Vagina (tissue), 2 donors: Measurements from ENCODE around the gene TBCEL. TPM values are rescaled to one million over a fixed set of nuclear protein-coding genes. Genes with fewer than 3 reads are reported as not detected.
A peak's percentile ranks its signal among the peaks of the same experiment; 100 is the strongest.

Source experiments
- DNase-seq, 2 donors: peaks; one replicate each; pipeline ENCODE4 v3.0.0-alpha.2; 2017; ENCODE audit errors: extremely low spot score in 2 of 2
- H3K27ac ChIP-seq: fragments of 200-600 bp; sonication (generic); one replicate; pipeline ENCODE4 v1.5.1; 2019
- H3K27me3 ChIP-seq: fragments of 200-600 bp; sonication (generic); one replicate; pipeline ENCODE4 v1.5.1; 2019
- H3K36me3 ChIP-seq, 2 donors: fragments of 200-600 bp; sonication (generic); one replicate each; pipeline ENCODE4 v1.5.1; 2017 to 2019
- H3K4me1 ChIP-seq: fragments of 200-600 bp; sonication (generic); one replicate; pipeline ENCODE4 v1.5.1; 2019
- H3K4me3 ChIP-seq, 2 donors: fragments of 200-600 bp; sonication (generic); 1 replicate in 1 of 2; 2 replicates in 1 of 2; pipeline ENCODE4 v1.5.1; 2016 to 2019
- H3K9me3 ChIP-seq: fragments of 200-600 bp; sonication (generic); one replicate; pipeline ENCODE4 v1.5.1; 2019
- POLR2A ChIP-seq, 2 donors: fragments of 450-650 bp; IDR thresholded peaks; one replicate each; pipeline ENCODE4 v1.6.1; 2017; ENCODE audit warnings: antibody characterized with exemption in 2 of 2, mild to moderate bottlenecking in 2 of 2, moderate library complexity in 2 of 2
- POLR2AphosphoS5 ChIP-seq, 2 donors: sonication (generic); formaldehyde crosslinking; IDR thresholded peaks; one replicate each; pipeline ENCODE4 v1.9.0; 2017; ENCODE audit warnings: antibody characterized with exemption in 2 of 2, mild to moderate bottlenecking in 2 of 2, low read depth in 1 of 2; ENCODE audit not compliant: insufficient read depth in 1 of 2
- intact Hi-C: fragments of 100-400 bp; cut with DNase I; formaldehyde crosslinking; loops from one replicate; pipeline ENCODE4 v1.15.1; 2023
- total RNA-seq: library from RNA; depleted of rRNA; stranded (reverse); fragments of >200 nt; gene quantifications from one replicate; pipeline ENCODE4 v1.2.3, GENCODE V29; 2016
- TF ChIP-seq, protein P1 (sequence below), 3 experiments: fragments of 450-650 bp in 2 of 3; fragments of 200-600 bp in 1 of 3; sonication (generic) in 1 of 3; IDR thresholded peaks; one replicate each; pipeline ENCODE4 v1.5.1; 2017 to 2019; ENCODE audit warnings: antibody characterized with exemption in 3 of 3, mild to moderate bottlenecking in 2 of 3, moderate library complexity in 2 of 3

TBCEL gene
- total RNA-seq, 1 donor from 2014 or later, result 19.2 TPM

DNA sequence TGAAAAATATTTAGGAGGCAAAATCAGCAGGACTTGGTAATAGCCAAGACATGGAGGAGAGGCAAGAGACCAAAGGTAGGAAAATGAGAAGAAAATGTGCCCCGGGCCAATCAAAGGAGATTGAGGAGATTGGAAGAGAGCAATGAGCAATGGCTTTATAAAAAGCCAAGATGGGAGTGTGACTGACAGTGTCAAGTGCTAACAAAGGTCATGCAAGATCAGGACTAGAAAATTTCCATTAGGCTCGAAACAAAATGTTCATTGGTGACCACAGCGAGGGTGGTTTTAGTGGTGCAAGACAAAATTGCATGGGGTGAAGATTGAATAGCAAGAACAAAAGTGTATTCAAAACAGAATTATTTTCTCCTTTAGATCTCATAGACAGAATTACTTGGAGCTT is 45.2 kb upstream of the TBCEL start:
- no peak overlapping the region for H3K4me3 ChIP-seq
- TF ChIP-seq, protein P1, sequence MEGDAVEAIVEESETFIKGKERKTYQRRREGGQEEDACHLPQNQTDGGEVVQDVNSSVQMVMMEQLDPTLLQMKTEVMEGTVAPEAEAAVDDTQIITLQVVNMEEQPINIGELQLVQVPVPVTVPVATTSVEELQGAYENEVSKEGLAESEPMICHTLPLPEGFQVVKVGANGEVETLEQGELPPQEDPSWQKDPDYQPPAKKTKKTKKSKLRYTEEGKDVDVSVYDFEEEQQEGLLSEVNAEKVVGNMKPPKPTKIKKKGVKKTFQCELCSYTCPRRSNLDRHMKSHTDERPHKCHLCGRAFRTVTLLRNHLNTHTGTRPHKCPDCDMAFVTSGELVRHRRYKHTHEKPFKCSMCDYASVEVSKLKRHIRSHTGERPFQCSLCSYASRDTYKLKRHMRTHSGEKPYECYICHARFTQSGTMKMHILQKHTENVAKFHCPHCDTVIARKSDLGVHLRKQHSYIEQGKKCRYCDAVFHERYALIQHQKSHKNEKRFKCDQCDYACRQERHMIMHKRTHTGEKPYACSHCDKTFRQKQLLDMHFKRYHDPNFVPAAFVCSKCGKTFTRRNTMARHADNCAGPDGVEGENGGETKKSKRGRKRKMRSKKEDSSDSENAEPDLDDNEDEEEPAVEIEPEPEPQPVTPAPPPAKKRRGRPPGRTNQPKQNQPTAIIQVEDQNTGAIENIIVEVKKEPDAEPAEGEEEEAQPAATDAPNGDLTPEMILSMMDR (IDR thresholded peaks at IDR 0.05), result no peak
- TF ChIP-seq POLR2AphosphoS5 (IDR thresholded peaks at IDR 0.05; ENCODE audit: insufficient read depth in 1 of 2, low read depth in 1 of 2) (no peak), POLR2A (IDR thresholded peaks at IDR 0.05) (no peak)
- intact Hi-C loops, result no loop called here
- no peaks in the 10 kb centered on the region for H3K9me3 ChIP-seq
- no peaks in the 10 kb centered on the region for H3K4me1 ChIP-seq
- H3K36me3 ChIP-seq, result no peaks in the 10 kb centered on the region
- H3K27ac ChIP-seq, result no peak overlapping the region
- no peak for DNase-seq
- H3K27me3 ChIP-seq, result no peaks in the 10 kb centered on the region

DNA sequence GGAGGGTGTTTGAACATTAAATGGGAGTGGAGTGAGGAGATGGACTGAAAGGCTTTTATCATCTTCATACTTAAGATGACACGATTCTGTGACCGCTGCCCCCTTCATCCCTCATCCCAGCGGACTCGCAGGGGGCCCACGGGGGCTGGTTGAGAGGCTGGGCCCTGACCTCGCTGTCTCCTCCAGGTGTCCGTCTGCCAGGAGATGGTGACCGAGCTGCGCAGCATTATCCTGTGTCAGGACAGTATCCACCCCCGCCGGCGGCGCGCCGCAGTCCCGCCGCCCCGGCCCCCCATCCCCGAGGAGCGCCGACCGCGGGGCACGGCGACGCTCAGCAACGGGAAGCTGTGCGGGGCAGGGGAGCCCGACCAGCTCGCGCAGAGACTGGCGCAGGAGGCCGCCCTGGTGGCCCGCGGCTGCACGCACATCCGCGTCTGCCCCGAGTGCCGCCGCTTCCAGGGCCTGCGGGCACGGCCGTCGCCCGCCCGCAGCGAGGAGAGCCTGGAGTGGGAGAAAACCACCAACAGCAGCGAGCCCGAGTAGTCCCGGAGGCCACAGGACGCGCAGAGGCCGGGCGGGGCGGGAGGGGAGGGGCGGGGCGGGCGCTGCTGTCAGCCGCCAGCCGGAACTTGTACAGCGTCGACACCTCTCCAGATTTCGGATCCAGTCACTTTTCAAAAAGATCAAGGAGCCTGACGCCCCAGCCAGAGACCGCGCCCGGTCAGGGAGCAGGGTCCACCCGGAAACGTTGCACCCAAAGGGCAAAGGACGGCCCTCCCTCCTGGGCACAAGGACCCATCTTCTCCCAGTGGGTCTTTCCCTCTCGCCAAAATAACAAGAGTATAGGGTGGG is 38.0 kb upstream of the TBCEL start:
- Histone ChIP-seq H3K27ac (no peak overlapping the region), H3K36me3 (no peaks in the 10 kb centered on the region), H3K9me3 (no peaks in the 10 kb centered on the region), H3K4me1 (peaks cover 12% of the 10 kb centered on the region), H3K27me3 (no peaks in the 10 kb centered on the region), H3K4me3 (peak overlapping the region; percentile 44 to 47)
- TF ChIP-seq, protein P1 (IDR thresholded peaks at IDR 0.05), result peak in 1 of 3 experiments; percentile 9
- no peak for TF ChIP-seq POLR2A (IDR thresholded peaks at IDR 0.05)
- TF ChIP-seq POLR2AphosphoS5 (IDR thresholded peaks at IDR 0.05; ENCODE audit: insufficient read depth in 1 of 2, low read depth in 1 of 2), result no peak
- intact Hi-C loops, result no loop called here
- DNase-seq, result no peak

DNA sequence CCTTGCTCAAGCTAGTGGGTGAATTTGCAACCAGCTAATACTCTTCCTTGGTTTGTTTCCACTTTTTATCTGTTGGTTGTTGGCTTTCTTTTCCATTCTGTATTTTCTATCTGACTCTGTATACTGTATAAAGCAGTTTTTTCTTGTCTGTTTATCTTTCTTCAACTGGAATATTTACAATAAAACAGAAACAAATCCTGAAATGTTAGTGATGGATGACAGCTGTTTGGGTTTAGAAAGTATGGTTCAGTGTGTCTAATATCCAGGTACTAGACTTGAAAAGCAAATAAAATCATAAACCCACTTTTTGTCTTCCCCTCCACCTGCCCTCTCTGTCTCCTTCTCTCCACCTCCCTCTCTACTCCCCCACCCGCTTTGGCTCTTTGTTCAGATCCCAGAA is 35.3 kb upstream of the TBCEL start:
- no peak for TF ChIP-seq POLR2A (IDR thresholded peaks at IDR 0.05)
- TF ChIP-seq, protein P1 (IDR thresholded peaks at IDR 0.05), result no peak
- Histone ChIP-seq H3K27ac (no peak overlapping the region), H3K9me3 (no peaks in the 10 kb centered on the region), H3K36me3 (no peaks in the 10 kb centered on the region), H3K4me1 (peaks cover 12% of the 10 kb centered on the region), H3K4me3 (no peak overlapping the region), H3K27me3 (no peaks in the 10 kb centered on the region)
- no peak for DNase-seq
- intact Hi-C loops, result no loop called here

DNA sequence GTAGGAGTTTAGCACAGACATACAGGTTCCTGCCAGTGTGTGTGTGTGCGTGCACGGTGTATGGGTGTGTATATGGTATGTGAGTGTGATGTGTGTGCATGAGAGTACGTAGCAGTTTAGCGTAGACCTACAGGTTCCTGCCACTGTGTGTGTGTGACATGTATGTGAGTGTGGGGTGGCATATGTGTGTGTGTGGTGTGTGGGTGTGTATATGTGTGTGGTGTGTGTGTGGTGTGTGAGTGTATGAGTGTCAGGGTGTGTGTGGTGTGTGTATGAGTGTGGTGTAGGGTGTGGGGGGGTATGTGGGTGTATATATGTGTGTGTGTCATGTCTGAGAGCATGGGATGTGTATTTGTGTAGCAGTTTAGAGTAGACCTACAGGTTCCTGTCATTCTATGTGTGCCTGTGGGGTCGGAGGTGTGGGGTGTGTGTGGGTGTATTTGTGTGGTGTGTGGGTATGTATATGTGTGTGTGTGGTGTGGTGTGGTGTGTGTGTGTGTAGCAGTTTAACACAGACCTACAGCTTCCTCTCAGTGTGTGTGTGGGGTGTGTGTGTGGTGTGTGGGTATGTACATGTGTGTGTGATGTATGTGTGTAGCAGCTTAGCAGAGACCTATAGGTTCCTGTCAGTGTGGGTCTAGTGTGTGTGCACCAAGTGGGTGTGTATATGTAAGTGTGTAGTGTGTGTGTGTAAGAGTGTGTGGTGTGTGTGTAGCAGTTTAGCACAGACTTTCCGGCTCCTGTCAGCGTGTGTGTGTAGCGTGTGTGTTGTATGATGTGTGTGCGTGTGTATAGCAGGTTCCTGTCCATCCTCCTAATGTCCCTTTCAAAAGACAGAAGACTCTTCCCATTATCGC is 31.8 kb upstream of the TBCEL start:
- no peak overlapping the region for H3K27ac ChIP-seq
- intact Hi-C loops, result no loop called here
- H3K9me3 ChIP-seq, result no peaks in the 10 kb centered on the region
- no peak for DNase-seq
- no peak overlapping the region for H3K4me3 ChIP-seq
- H3K4me1 ChIP-seq, result no peaks in the 10 kb centered on the region
- no peaks in the 10 kb centered on the region for H3K36me3 ChIP-seq
- no peaks in the 10 kb centered on the region for H3K27me3 ChIP-seq
- TF ChIP-seq POLR2A (IDR thresholded peaks at IDR 0.05) (no peak), POLR2AphosphoS5 (IDR thresholded peaks at IDR 0.05; ENCODE audit: insufficient read depth in 1 of 2, low read depth in 1 of 2) (no peak)
- TF ChIP-seq, protein P1 (IDR thresholded peaks at IDR 0.05), result no peak
